PC-3 (cell line): Measurements from ENCODE around the gene FAM156A. TPM values are rescaled to one million over a fixed set of nuclear protein-coding genes. Genes with fewer than 3 reads are reported as not detected.

ENCODE experiments used
- ATAC-seq: fragments of 200-7000 bp; cut with Tn5 transposase; 2 replicates; pipeline ENCODE4 v1.9.1; 2020; ENCODE audit warnings: mild to moderate bottlenecking, moderate library complexity
- BruUV-seq: library from RNA; stranded (reverse); fragments of 400-500 nt; replicated peaks from 2 replicates; lab custom pipeline; 2021; lab: Mats Ljungman, UMichigan
- CTCF ChIA-PET: fragments of 300-600 bp; sonication (Branson Sonifier 250); formaldehyde crosslinking; loops from one replicate; lab custom pipeline; 2022; ENCODE audit warnings: antibody characterized with exemption; lab: Charles Lee
- POLR2A ChIA-PET: fragments of 300-600 bp; sonication (Branson Sonifier 250); formaldehyde crosslinking; loops from one replicate; lab custom pipeline; 2022; ENCODE audit warnings: antibody characterized with exemption; ENCODE audit not compliant: unreplicated experiment; lab: Charles Lee
- DNase-seq: peaks from one replicate; pipeline ENCODE4 v3.0.0-alpha.2; 2015
- H2AFZ ChIP-seq: fragments of 300-600 bp; sonication (generic); 2 replicates; pipeline ENCODE4 v1.6.0; 2016; ENCODE audit warnings: antibody characterized with exemption, low read length
- H3F3A ChIP-seq: fragments of 300-600 bp; sonication (generic); one replicate; pipeline ENCODE4 v1.6.0; 2017; ENCODE audit warnings: antibody characterized with exemption, low read length, control low read depth, mild to moderate bottlenecking; ENCODE audit not compliant: unreplicated experiment
- H3K27ac ChIP-seq: fragments of 300-600 bp; sonication (generic); 2 replicates; pipeline ENCODE4 v1.5.1; 2016; ENCODE audit warnings: mild to moderate bottlenecking, low read length
- H3K27me3 ChIP-seq: fragments of 300-600 bp; sonication (generic); 2 replicates; pipeline ENCODE4 v1.6.1; 2016; ENCODE audit warnings: low read length, mixed read lengths
- H3K36me3 ChIP-seq: fragments of 300-600 bp; sonication (generic); 2 replicates; pipeline ENCODE4 v1.6.1; 2016; ENCODE audit warnings: low read depth, mixed run types, low read length, mixed read lengths
- H3K4me1 ChIP-seq: fragments of 300-600 bp; sonication (generic); 2 replicates; pipeline ENCODE4 v1.5.1; 2016; ENCODE audit warnings: low read length; ENCODE audit not compliant: insufficient read depth
- H3K4me2 ChIP-seq: fragments of 300-600 bp; sonication (generic); 2 replicates; pipeline ENCODE4 v1.6.0; 2016; ENCODE audit warnings: low read length
- H3K4me3 ChIP-seq: fragments of 300-600 bp; sonication (generic); 2 replicates; pipeline ENCODE4 v1.5.1; 2016; ENCODE audit warnings: mild to moderate bottlenecking, low read length, mixed read lengths
- H3K79me2 ChIP-seq: fragments of 300-600 bp; sonication (generic); 2 replicates; pipeline ENCODE4 v1.6.1; 2017; ENCODE audit warnings: low read length, mixed read lengths
- H3K9ac ChIP-seq: fragments of 300-600 bp; sonication (generic); 2 replicates; pipeline ENCODE4 v1.6.0; 2016; ENCODE audit warnings: mild to moderate bottlenecking, low read length
- H3K9me2 ChIP-seq: fragments of 300-600 bp; sonication (generic); replicated peaks from 2 replicates; pipeline ENCODE4 v1.6.1; 2016; ENCODE audit warnings: mixed run types, low read length, mixed read lengths
- H3K9me3 ChIP-seq: fragments of 300-600 bp; sonication (generic); 2 replicates; pipeline ENCODE4 v1.6.1; 2016; ENCODE audit warnings: low read length, mixed read lengths
- H4K20me1 ChIP-seq: fragments of 300-600 bp; sonication (generic); 2 replicates; pipeline ENCODE4 v1.6.1; 2016; ENCODE audit warnings: low read length, mixed read lengths
- CTCF ChIP-seq: fragments of 300-600 bp; sonication (generic); conservative IDR thresholded peaks from 2 replicates; pipeline ENCODE4 v1.5.1; 2017; ENCODE audit warnings: antibody characterized with exemption, low read depth, mild to moderate bottlenecking, low read length
- EZH2 ChIP-seq: fragments of 300-600 bp; sonication (generic); IDR thresholded peaks from one replicate; pipeline ENCODE4 v1.6.1; 2017; ENCODE audit warnings: antibody characterized with exemption, mild to moderate bottlenecking, low read length; ENCODE audit not compliant: unreplicated experiment
- EZH2phosphoT487 ChIP-seq: fragments of 300-600 bp; sonication (generic); IDR thresholded peaks from 2 replicates; pipeline ENCODE4 v1.6.1; 2018; ENCODE audit warnings: mild to moderate bottlenecking, antibody characterized with exemption, low read length, borderline replicate concordance
- intact Hi-C: fragments of 100-400 bp; cut with micrococcal nuclease; formaldehyde crosslinking; loops from 2 replicates; pipeline ENCODE4 v1.9.0; 2023
- total RNA-seq: library from RNA; depleted of rRNA; stranded (reverse); fragments of >200 nt; gene quantifications from 2 replicates; pipeline ENCODE4 v1.2.3, GENCODE V29; 2014

Gene FAM156A
- total RNA-seq, 1 experiment from 2014 or later: 21.1 TPM

- Histone ChIP-seq H3K9me2 (no peaks in the 10 kb centered on the region), H3K9me3 (no peaks in the 10 kb centered on the region), H3K79me2 (no peaks in the 10 kb centered on the region), H3F3A (no peaks in the 10 kb centered on the region), H4K20me1 (no peaks in the 10 kb centered on the region), H3K4me2 (no peak overlapping the region), H3K27ac (no peak overlapping the region), H3K9ac (no peak overlapping the region), H3K36me3 (no peaks in the 10 kb centered on the region), H3K27me3 (no peaks in the 10 kb centered on the region), H3K4me3 (no peak overlapping the region), H3K4me1 (peaks cover 4% of the 10 kb centered on the region; the same call in 1 of the 2 replicates), H2AFZ (no peak overlapping the region)
- ATAC-seq (no peak), DNase-seq (no peak)
- ChIA-PET CTCF (no interaction called here), POLR2A (no interaction called here)
- no TSS peak for BruUV-seq
- TF ChIP-seq CTCF (no peak), EZH2 (no peak)
- intact Hi-C loops: no loop called here
These were observed 42.3 kb upstream of the FAM156A start for GRCh38 chrX:53000447-53001135.

- peaks cover 11% of the 10 kb centered on the region; the same call in 1 of the 2 replicates for H3K4me1 ChIP-seq
- peak overlapping the region; percentile 78 for H3K4me3 ChIP-seq
- no peak for DNase-seq
- CTCF ChIA-PET: interaction anchor here (0.6 to 1.4 kb wide), 2 partner anchors 12 to 61 kb away, joined by 3 read pairs; no protein-coding TSS in a partner anchor
- H3K9ac ChIP-seq: peak overlapping the region; percentile 96
- H3F3A ChIP-seq: no peaks in the 10 kb centered on the region
- TF ChIP-seq EZH2 (no peak), CTCF (no peak), EZH2phosphoT487 (no peak)
- H3K4me2 ChIP-seq: peak overlapping the region; percentile 83
- H4K20me1 ChIP-seq: no peaks in the 10 kb centered on the region
- H3K79me2 ChIP-seq: peaks cover 17% of the 10 kb centered on the region
- intact Hi-C loops: no loop called here
- no peak for ATAC-seq
- TSS peak; percentile 89 for BruUV-seq
- no peak overlapping the region for H3K27ac ChIP-seq
- peak overlapping the region; percentile 82 for H2AFZ ChIP-seq
- no peaks in the 10 kb centered on the region for H3K9me3 ChIP-seq
- POLR2A ChIA-PET: no interaction called here
- H3K36me3 ChIP-seq: no peaks in the 10 kb centered on the region
- no peaks in the 10 kb centered on the region for H3K9me2 ChIP-seq
- no peaks in the 10 kb centered on the region for H3K27me3 ChIP-seq
These were observed 37.6 kb upstream of the FAM156A start for GRCh38 chrX:52995987-52996331.

- H3K4me3 ChIP-seq: peak overlapping the region; percentile 78
- CTCF ChIA-PET: interaction anchor here (0.6 to 1.4 kb wide), 2 partner anchors 13 to 60 kb away, joined by 3 read pairs; no protein-coding TSS in a partner anchor
- intact Hi-C loops: no loop called here
These were observed 37.0 kb upstream of the FAM156A start for GRCh38 chrX:52995135-52995986.

More at GRCh38 chrX:52995135-52995986, 37.0 kb upstream of the FAM156A start:
- DNase-seq (peak; percentile 94), ATAC-seq (peak; percentile 98)
- BruUV-seq: no TSS peak
- H3K27me3 ChIP-seq: no peaks in the 10 kb centered on the region
- TF ChIP-seq CTCF (peak; percentile 67), EZH2phosphoT487 (no peak)
- H3K79me2 ChIP-seq: peaks cover 17% of the 10 kb centered on the region
- H3K4me1 ChIP-seq: peaks cover 11% of the 10 kb centered on the region; the same call in 1 of the 2 replicates
- no peaks in the 10 kb centered on the region for H3K9me3 ChIP-seq
- H3F3A ChIP-seq: no peaks in the 10 kb centered on the region
- no peaks in the 10 kb centered on the region for H4K20me1 ChIP-seq
- peak overlapping the region; percentile 96 for H3K9ac ChIP-seq
- H3K27ac ChIP-seq: peak overlapping the region; percentile 81
- H2AFZ ChIP-seq: peak overlapping the region; percentile 82
- no peaks in the 10 kb centered on the region for H3K9me2 ChIP-seq
- no peaks in the 10 kb centered on the region for H3K36me3 ChIP-seq
- POLR2A ChIA-PET: no interaction called here
- H3K4me2 ChIP-seq: peak overlapping the region; percentile 83
